RWPE2 (cell line): ENCODE data around the gene LRRC8B.

Experiments
- ATAC-seq: fragments of 200-7000 bp; cut with Tn5 transposase; 3 replicates; pipeline ENCODE4 v1.9.1; 2021; ENCODE audit warnings: low read depth
- DNase-seq: peaks from one replicate; pipeline ENCODE4 v3.0.0-alpha.2; 2020; ENCODE audit warnings: low spot score
- H3K27ac ChIP-seq: fragments of 450-650 bp; 2 replicates; pipeline ENCODE4 v1.5.1; 2017; ENCODE audit warnings: mild to moderate bottlenecking; ENCODE audit not compliant: poor library complexity, severe bottlenecking
- H3K27me3 ChIP-seq: fragments of 250-450 bp; sonication (Bioruptor Pico); 2 replicates; pipeline ENCODE4 v1.5.1; 2021; ENCODE audit warnings: mild to moderate bottlenecking, moderate library complexity; ENCODE audit not compliant: insufficient read depth, poor library complexity, severe bottlenecking
- H3K36me3 ChIP-seq: fragments of 250-450 bp; sonication (Bioruptor Pico); 2 replicates; pipeline ENCODE4 v1.5.1; 2020; ENCODE audit warnings: low read depth, mild to moderate bottlenecking, moderate library complexity
- H3K4me1 ChIP-seq: fragments of 250-450 bp; sonication (Bioruptor Pico); 2 replicates; pipeline ENCODE4 v1.5.1; 2021; ENCODE audit warnings: mild to moderate bottlenecking, moderate library complexity; ENCODE audit not compliant: insufficient read depth, poor library complexity, severe bottlenecking
- H3K4me3 ChIP-seq: fragments of 250-450 bp; sonication (Bioruptor Pico); 2 replicates; pipeline ENCODE4 v1.5.1; 2021; ENCODE audit warnings: mild to moderate bottlenecking, moderate library complexity; ENCODE audit not compliant: severe bottlenecking
- H3K9me3 ChIP-seq: fragments of 250-450 bp; sonication (Bioruptor Pico); 2 replicates; pipeline ENCODE4 v1.5.1; 2021; ENCODE audit warnings: mild to moderate bottlenecking, moderate library complexity; ENCODE audit not compliant: severe bottlenecking
- TF ChIP-seq, protein P1 (sequence below): fragments of 450-650 bp; IDR thresholded peaks from one replicate; pipeline ENCODE4 v1.5.1; 2017; ENCODE audit warnings: mild to moderate bottlenecking, moderate library complexity; ENCODE audit not compliant: poor library complexity, severe bottlenecking

Gene LRRC8B

GRCh38 chr1:89633248-89633799 lies 108.7 kb downstream of the LRRC8B start:
- TF ChIP-seq, protein P1, sequence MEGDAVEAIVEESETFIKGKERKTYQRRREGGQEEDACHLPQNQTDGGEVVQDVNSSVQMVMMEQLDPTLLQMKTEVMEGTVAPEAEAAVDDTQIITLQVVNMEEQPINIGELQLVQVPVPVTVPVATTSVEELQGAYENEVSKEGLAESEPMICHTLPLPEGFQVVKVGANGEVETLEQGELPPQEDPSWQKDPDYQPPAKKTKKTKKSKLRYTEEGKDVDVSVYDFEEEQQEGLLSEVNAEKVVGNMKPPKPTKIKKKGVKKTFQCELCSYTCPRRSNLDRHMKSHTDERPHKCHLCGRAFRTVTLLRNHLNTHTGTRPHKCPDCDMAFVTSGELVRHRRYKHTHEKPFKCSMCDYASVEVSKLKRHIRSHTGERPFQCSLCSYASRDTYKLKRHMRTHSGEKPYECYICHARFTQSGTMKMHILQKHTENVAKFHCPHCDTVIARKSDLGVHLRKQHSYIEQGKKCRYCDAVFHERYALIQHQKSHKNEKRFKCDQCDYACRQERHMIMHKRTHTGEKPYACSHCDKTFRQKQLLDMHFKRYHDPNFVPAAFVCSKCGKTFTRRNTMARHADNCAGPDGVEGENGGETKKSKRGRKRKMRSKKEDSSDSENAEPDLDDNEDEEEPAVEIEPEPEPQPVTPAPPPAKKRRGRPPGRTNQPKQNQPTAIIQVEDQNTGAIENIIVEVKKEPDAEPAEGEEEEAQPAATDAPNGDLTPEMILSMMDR, result no peak
- Histone ChIP-seq H3K36me3 (no peaks in the 10 kb centered on the region), H3K4me3 (peak overlapping the region; percentile 79), H3K27ac (peak overlapping the region; percentile 96), H3K27me3 (no peaks in the 10 kb centered on the region), H3K9me3 (no peaks in the 10 kb centered on the region), H3K4me1 (peaks cover 36% of the 10 kb centered on the region)
- peak; percentile 55 for ATAC-seq
- peak; percentile 69 for DNase-seq

- TF ChIP-seq, protein P1, result no peak
- Histone ChIP-seq H3K4me1 (peaks cover 37% of the 10 kb centered on the region), H3K4me3 (peak overlapping the region; percentile 79), H3K27ac (peak overlapping the region; percentile 96), H3K36me3 (no peaks in the 10 kb centered on the region), H3K9me3 (no peaks in the 10 kb centered on the region), H3K27me3 (no peaks in the 10 kb centered on the region)
- ATAC-seq, result peak; percentile 7; the same call in 2 of the 3 replicates
- DNase-seq, result no peak
Measured at GRCh38 chr1:89633800-89634625, 109.4 kb downstream of the LRRC8B start.

GRCh38 chr1:89635825-89636815 lies 111.5 kb downstream of the LRRC8B start:
- peaks cover 3% of the 10 kb centered on the region; the same call in 1 of the 2 replicates for H3K36me3 ChIP-seq
- peak overlapping the region; percentile 96 for H3K27ac ChIP-seq
- H3K9me3 ChIP-seq, result no peaks in the 10 kb centered on the region
- H3K4me3 ChIP-seq, result no peak overlapping the region
- H3K27me3 ChIP-seq, result no peaks in the 10 kb centered on the region
- TF ChIP-seq, protein P1, result no peak
- peaks cover 37% of the 10 kb centered on the region for H3K4me1 ChIP-seq
- no peak for DNase-seq
- ATAC-seq, result peak; percentile 52

GRCh38 chr1:89637496-89637895 lies 112.9 kb downstream of the LRRC8B start:
- TF ChIP-seq, protein P1, result no peak
- DNase-seq, result no peak
- Histone ChIP-seq H3K36me3 (peaks cover 3% of the 10 kb centered on the region; the same call in 1 of the 2 replicates), H3K4me3 (no peak overlapping the region), H3K9me3 (no peaks in the 10 kb centered on the region), H3K27me3 (no peaks in the 10 kb centered on the region), H3K27ac (peak overlapping the region; percentile 96), H3K4me1 (peaks cover 37% of the 10 kb centered on the region)
- no peak for ATAC-seq
